A549 treated with ZK216348 at 1 μM for 4 hours (cell line): ENCODE data around the gene KCNG1. TPM values are rescaled to one million over a fixed set of nuclear protein-coding genes. Genes with fewer than 3 reads are reported as not detected.

ENCODE experiments used
- total RNA-seq: library from RNA; stranded (reverse); fragments of 200-300 nt; extraction: Qiagen RNA extraction; gene quantifications from 5 replicates; pipeline ENCODE4 v1.2.3, GENCODE V29; 2022; ENCODE audit warnings: low read depth

KCNG1 gene
- total RNA-seq = 12.9 to 34.4 TPM (median 21.2 TPM) in 5 replicates

GRCh38 chr20:51022803-51023616 lies at the start of gene KCNG1:
TSS of gene KCNG1 (minus strand) at chr20:51023107. CDS start at chr20:51010338, 12,769 bp downstream.

GRCh38 chr20:50958615-50959542 lies 64.0 kb downstream of the KCNG1 start, which contains the start of gene MOCS3:
TSS of gene MOCS3 (plus strand) at chr20:50958818. CDS start at chr20:50958843, 25 bp downstream.

GRCh38 chr20:50957798-50958614 lies 64.9 kb downstream of the KCNG1 start, which contains the start of gene DPM1:
TSS of gene DPM1 (minus strand) at chr20:50958532. CDS start at chr20:50958523, 9 bp downstream.

Other genes with a start within 250 kb of the KCNG1 start
- gene BCAS4, start 228.0 kb downstream of the KCNG1 start, total RNA-seq = 24.0 to 32.6 TPM (median 25.3 TPM) in 5 replicates
- 38.9 to 50.5 TPM (median 44.7 TPM) in 5 replicates for gene ADNP, start 91.7 kb downstream of the KCNG1 start, total RNA-seq
- gene DPM1, start 64.6 kb downstream of the KCNG1 start, total RNA-seq = 66.4 to 123 TPM (median 68.7 TPM) in 5 replicates
- 4.9 to 6.3 TPM (median 5.7 TPM) in 5 replicates for gene MOCS3, start 64.3 kb downstream of the KCNG1 start, total RNA-seq